SK-N-SH (cell line): Measurements from ENCODE around the gene NDEL1.

Experiments used
- CTCF ChIP-seq: fragments of 200-600 bp; sonication (generic); IDR thresholded peaks from 2 replicates; pipeline ENCODE4 v1.6.1; 2017; ENCODE audit warnings: antibody characterized with exemption, mild to moderate bottlenecking, moderate library complexity
- EP300 ChIP-seq, 2 experiments: IDR thresholded peaks; 2 replicates each; pipeline versions ENCODE4 v1.4.0 to v1.6.1; 2012; ENCODE audit warnings: borderline replicate concordance in 1 of 2, low read depth in 1 of 2, low read length in 1 of 2
- GABPA ChIP-seq: IDR thresholded peaks from 2 replicates; pipeline ENCODE4 v1.4.0; 2012; ENCODE audit warnings: low read depth, mild to moderate bottlenecking

GRCh38 chr17:8494506-8495111 is 58.9 kb downstream of the NDEL1 start:
- TF ChIP-seq CTCF (no peak), EP300 (IDR thresholded peaks at IDR 0.05; ENCODE audit: borderline replicate concordance in 1 of 2, low read depth in 1 of 2, low read length in 1 of 2) (no peak), GABPA (no peak)
